Thoracic aorta (tissue), 2 donors: ENCODE data around the gene ABCA3. TPM values are rescaled to one million over a fixed set of nuclear protein-coding genes. Genes with fewer than 3 reads are reported as not detected.

Source experiments
- ATAC-seq: fragments of 150-250 bp; one replicate; pipeline ENCODE4 v1.8.0; 2017; ENCODE audit warnings: low read depth; ENCODE audit not compliant: insufficient number of reproducible peaks, low FRiP score
- DNase-seq: peaks from one replicate; pipeline ENCODE4 v3.0.0-alpha.2; 2020; ENCODE audit warnings: low spot score
- H3K27ac ChIP-seq, 2 donors: fragments of 200-600 bp; sonication (generic); 1 replicate in 1 of 2; 2 replicates in 1 of 2; pipeline ENCODE4 v1.5.1; 2016; ENCODE audit warnings: mild to moderate bottlenecking in 2 of 2, moderate library complexity in 2 of 2
- H3K27me3 ChIP-seq: fragments of 200-600 bp; sonication (generic); replicated peaks from 2 replicates; pipeline ENCODE4 v1.6.0; 2016; ENCODE audit warnings: mild to moderate bottlenecking; ENCODE audit not compliant: insufficient read depth
- H3K36me3 ChIP-seq: fragments of 200-600 bp; sonication (generic); one replicate; pipeline ENCODE4 v1.5.1; 2016
- H3K4me1 ChIP-seq, 2 donors: fragments of 200-600 bp; sonication (generic); 1 replicate in 1 of 2; 2 replicates in 1 of 2; pipeline versions ENCODE4 v1.5.1 to v1.6.0; 2016; ENCODE audit warnings: low read depth in 2 of 2, mild to moderate bottlenecking in 1 of 2; ENCODE audit not compliant: control insufficient read depth in 1 of 2
- H3K4me3 ChIP-seq: fragments of 200-600 bp; sonication (generic); 2 replicates; pipeline ENCODE4 v1.5.1; 2016; ENCODE audit warnings: mild to moderate bottlenecking
- H3K9me3 ChIP-seq: fragments of 200-600 bp; sonication (generic); 2 replicates; pipeline ENCODE4 v1.5.1; 2016
- total RNA-seq, 2 donors: library from RNA; depleted of rRNA; stranded (reverse); fragments of >200 nt; gene quantifications; one replicate each; pipeline versions ENCODE4 v1.1.0 to v1.2.3, GENCODE V29; 2016
- TF ChIP-seq, protein P1 (sequence below): fragments of 200-600 bp; sonication (generic); IDR thresholded peaks from one replicate; pipeline ENCODE4 v1.5.1; 2019; ENCODE audit warnings: antibody characterized with exemption

Gene ABCA3
- total RNA-seq, 2 donors from 2014 or later, result 16.4 to 25.2 TPM

DNA sequence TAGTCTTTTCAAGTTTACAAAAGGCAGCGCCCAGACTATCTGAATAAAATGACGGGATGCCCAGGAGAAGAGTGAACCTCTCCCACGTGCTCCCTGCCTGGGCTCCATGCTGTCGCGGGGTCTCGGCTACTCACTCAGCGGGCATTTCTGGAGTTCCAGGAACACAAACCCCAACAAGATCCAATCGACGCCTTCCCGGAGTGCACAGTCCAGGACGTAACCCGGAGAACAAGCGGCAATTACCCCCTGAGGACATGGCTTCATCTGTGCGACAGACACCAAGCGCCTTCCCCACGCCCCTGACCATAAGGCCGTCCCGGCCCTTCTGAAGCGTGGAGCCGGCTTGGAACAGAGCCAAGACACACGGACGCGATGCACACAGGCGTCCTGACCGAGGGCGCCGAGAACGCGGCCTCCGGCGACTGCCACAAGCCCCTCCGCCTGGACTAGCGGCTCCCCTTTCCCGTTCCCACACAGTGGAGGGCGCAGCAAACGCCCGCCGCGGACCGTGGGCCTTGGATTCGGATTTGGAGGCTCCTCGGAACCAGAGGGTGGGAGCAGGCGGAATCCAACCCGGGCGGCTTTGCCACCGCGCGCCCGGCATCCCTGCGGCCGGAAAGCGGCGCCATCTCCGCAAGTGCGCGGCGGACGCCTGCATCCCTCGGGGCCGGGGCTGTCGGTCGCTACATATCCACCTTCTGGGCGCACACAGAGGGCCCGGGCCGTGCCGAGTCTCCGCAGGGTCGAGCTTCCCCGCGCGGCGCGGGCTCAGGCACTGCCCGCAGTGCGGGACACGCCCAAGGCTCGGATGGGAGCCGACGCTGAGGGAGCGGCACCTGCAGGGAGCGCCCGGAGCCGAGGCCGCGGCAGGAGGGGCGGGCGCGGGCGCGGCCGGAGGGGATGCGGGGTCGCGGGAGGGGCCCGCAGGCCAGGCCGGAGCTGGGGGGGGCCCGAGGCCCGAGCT lies 725 bp downstream of the ABCA3 start:
- Histone ChIP-seq H3K27me3 (no peaks in the 10 kb centered on the region), H3K4me1 (peaks cover 2 to 15% of the 10 kb centered on the region in 2 donors), H3K27ac (peak overlapping the region; percentile 16 to 27), H3K36me3 (no peaks in the 10 kb centered on the region), H3K9me3 (no peaks in the 10 kb centered on the region), H3K4me3 (peak overlapping the region; percentile 94)
- ATAC-seq (no peak), DNase-seq (no peak)
- TF ChIP-seq, protein P1, sequence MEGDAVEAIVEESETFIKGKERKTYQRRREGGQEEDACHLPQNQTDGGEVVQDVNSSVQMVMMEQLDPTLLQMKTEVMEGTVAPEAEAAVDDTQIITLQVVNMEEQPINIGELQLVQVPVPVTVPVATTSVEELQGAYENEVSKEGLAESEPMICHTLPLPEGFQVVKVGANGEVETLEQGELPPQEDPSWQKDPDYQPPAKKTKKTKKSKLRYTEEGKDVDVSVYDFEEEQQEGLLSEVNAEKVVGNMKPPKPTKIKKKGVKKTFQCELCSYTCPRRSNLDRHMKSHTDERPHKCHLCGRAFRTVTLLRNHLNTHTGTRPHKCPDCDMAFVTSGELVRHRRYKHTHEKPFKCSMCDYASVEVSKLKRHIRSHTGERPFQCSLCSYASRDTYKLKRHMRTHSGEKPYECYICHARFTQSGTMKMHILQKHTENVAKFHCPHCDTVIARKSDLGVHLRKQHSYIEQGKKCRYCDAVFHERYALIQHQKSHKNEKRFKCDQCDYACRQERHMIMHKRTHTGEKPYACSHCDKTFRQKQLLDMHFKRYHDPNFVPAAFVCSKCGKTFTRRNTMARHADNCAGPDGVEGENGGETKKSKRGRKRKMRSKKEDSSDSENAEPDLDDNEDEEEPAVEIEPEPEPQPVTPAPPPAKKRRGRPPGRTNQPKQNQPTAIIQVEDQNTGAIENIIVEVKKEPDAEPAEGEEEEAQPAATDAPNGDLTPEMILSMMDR, result no peak

DNA sequence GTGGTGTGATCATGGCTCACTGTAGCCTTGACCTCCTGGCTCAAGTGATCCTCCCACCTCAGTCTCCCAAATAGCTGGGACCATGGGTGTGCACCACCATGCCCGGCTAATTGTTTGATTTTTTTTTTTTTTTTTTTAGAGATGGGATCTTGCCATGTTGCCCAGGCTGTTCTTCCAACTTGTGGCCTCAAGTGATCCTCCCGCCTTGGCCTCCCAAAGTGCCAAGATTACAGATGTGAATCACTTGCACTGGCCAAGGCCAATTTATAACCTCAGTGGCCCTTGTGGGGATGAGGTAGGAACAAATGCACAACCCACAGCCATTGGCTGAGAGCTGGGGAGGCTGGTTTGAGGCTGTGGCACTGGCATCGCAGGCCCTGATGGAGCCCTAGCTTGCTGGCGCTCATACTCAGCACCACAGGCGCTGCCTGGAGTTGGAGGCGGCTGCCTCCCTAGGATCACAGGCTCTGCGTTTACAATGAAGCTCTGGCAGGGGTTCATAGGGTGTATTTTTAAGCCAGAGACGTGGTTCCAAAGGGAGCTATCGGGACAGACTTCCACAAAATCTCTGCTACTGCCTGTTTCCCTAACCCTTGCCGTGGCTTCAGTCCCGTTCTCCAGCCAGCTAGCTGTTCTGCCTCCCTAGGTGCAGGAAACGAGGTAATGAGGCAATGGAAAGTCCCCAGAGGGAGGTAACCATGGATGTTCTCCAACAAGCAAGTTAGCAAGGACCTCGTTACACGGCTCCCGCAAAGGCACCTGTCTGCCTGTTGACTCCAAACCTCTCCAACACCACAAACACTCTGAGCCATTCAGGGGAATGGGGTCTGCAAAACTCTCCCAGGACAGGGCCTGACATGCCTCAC lies 2.9 kb downstream of the ABCA3 start:
- Histone ChIP-seq H3K36me3 (no peaks in the 10 kb centered on the region), H3K4me1 (peaks cover 2 to 15% of the 10 kb centered on the region in 2 donors), H3K9me3 (no peaks in the 10 kb centered on the region), H3K27ac (no peak overlapping the region), H3K4me3 (no peak overlapping the region), H3K27me3 (no peaks in the 10 kb centered on the region)
- TF ChIP-seq, protein P1, result no peak
- ATAC-seq (no peak), DNase-seq (no peak)

DNA sequence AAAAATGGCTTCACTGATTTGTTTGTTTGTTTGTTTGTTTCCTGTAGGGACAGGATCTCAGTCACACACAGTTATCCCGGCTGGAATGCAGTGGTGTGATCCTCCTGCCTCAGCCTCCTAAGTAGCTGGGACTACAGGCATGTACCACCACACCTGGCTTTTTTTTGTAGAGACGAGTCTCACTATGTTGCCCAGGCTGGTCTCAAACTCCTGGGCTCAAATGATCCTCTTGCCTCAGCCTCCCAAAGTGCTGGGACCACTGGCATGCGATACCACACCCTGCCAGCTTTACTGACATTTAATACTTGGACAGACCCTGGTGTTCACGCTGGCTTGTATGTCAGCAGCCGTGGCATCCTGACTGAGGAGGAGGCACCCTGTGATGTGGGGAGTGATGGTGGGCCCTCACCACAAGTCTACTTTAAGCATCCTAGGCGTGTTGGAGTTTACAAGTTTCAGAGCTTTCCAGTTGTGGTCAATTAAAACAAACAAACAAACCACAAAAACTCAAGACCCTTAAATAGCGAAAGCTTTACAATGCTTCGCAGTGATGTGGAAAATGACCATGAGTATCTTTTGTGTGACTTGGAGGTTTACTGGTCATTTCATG lies 5.1 kb downstream of the ABCA3 start:
- Histone ChIP-seq H3K9me3 (no peaks in the 10 kb centered on the region), H3K27ac (no peak overlapping the region), H3K4me1 (peaks cover 0 to 11% of the 10 kb centered on the region in 2 donors), H3K27me3 (no peaks in the 10 kb centered on the region), H3K36me3 (no peaks in the 10 kb centered on the region), H3K4me3 (no peak overlapping the region)
- no peak for DNase-seq
- TF ChIP-seq, protein P1, result no peak
- ATAC-seq, result no peak

DNA sequence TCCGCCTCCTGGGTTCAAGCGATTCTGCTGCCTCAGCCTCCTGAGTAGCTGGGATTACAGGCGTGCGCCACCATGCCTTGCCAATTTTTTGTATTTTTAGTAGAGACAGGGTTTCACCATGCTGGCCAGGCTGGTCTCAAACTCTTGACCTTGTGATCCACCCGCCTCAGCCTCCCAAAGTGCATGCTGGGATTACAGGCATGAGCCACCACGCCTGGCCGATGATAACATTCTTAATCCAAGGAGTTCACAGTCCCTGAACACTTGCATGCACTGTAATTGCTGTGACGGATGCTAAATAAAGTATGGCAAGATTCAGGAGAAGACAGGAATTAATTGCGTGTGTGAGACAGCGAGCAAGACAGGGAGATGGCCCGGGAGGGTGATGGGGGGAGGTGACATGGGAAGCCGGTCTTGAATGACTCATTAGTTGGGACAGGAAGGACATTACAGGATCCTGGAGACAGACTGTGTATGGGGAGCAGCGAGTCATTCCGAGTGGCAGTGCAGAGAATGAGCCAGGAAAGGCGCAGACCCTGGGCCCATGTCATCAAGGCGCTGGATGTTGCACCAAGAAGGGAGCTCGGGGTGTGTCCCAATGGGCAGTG lies 6.7 kb downstream of the ABCA3 start:
- H3K4me1 ChIP-seq, result peaks cover 0 to under 1% of the 10 kb centered on the region in 2 donors
- no peak for DNase-seq

More for the DNA sequence above, 6.7 kb downstream of the ABCA3 start:
- Histone ChIP-seq H3K4me3 (no peak overlapping the region), H3K9me3 (no peaks in the 10 kb centered on the region), H3K27ac (no peak overlapping the region), H3K27me3 (no peaks in the 10 kb centered on the region), H3K36me3 (no peaks in the 10 kb centered on the region)
- TF ChIP-seq, protein P1, result no peak
- no peak for ATAC-seq
